ENCODE results near the gene TRIM62. TPM values are rescaled to one million over a fixed set of nuclear protein-coding genes. Genes with fewer than 3 reads are reported as not detected.

The TRIM62 gene
- total RNA-seq, 1 experiment from 2014 or later, result 2.5 TPM

DNA sequence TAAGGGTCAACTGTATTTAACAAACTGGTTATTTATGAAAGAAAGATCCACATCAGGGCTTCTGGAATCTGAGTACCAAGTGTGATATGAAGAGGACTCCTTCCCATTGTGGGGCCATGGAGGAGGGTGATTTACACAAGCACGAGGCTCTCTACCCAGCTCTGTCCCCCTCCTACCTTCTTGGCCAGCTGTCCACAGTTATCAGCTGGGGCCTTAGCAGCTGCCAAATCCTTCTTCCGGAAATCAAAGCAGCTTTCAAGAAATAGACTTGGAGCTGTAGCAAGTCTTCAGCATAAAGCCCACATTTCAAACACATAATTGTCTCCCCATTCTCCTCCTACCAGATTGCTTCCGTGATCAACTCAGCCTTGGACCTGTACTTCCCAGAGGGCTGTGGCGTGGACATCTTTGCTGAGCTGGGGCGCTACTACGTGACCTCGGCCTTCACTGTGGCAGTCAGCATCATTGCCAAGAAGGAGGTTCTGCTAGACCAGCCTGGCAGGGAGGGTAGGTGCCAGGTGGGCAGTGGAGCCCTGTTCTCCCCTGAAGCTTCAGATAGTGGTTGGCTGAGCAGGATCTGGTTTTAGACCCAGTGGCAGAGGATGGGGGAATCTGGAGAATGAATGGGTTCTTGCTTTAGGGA lies 85.4 kb downstream of the TRIM62 start:
- H3K4me1 ChIP-seq, result no peaks in the 10 kb centered on the region
- Mint-ChIP-seq H3K9me3 (ENCODE audit: unreplicated experiment) (no peaks in the 10 kb centered on the region), H3K27ac (ENCODE audit: unreplicated experiment) (no peak overlapping the region), H3K4me3 (ENCODE audit: unreplicated experiment) (no peak overlapping the region), H3K4me1 (ENCODE audit: low read depth, unreplicated experiment) (no peaks in the 10 kb centered on the region), H3K36me3 (ENCODE audit: insufficient read depth, unreplicated experiment) (no peaks in the 10 kb centered on the region), H3K27me3 (ENCODE audit: insufficient read depth, unreplicated experiment) (no peaks in the 10 kb centered on the region)
- ChIA-PET POLR2A (no interaction called here), CTCF (no interaction called here)
- no peak overlapping the region for H3K4me3 ChIP-seq (ENCODE audit: low read depth, low read length)
- no peaks in the 10 kb centered on the region for H3K36me3 ChIP-seq (ENCODE audit: control insufficient read depth, insufficient read depth, low read length)
- no TSS peak for BruUV-seq (replicated peaks)
- H3K27me3 ChIP-seq (replicated peaks; ENCODE audit: control insufficient read depth, insufficient read depth, low read length), result no peaks in the 10 kb centered on the region; the same call in 1 of the 2 replicates
- intact Hi-C loops (cut with micrococcal nuclease; ENCODE audit: unreplicated experiment), result loop anchor here (10.0 kb wide), 1 partner anchor 518 kb away; no protein-coding TSS in a partner anchor
- TF ChIP-seq, protein P1, sequence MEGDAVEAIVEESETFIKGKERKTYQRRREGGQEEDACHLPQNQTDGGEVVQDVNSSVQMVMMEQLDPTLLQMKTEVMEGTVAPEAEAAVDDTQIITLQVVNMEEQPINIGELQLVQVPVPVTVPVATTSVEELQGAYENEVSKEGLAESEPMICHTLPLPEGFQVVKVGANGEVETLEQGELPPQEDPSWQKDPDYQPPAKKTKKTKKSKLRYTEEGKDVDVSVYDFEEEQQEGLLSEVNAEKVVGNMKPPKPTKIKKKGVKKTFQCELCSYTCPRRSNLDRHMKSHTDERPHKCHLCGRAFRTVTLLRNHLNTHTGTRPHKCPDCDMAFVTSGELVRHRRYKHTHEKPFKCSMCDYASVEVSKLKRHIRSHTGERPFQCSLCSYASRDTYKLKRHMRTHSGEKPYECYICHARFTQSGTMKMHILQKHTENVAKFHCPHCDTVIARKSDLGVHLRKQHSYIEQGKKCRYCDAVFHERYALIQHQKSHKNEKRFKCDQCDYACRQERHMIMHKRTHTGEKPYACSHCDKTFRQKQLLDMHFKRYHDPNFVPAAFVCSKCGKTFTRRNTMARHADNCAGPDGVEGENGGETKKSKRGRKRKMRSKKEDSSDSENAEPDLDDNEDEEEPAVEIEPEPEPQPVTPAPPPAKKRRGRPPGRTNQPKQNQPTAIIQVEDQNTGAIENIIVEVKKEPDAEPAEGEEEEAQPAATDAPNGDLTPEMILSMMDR (IDR thresholded peaks at IDR 0.05; ENCODE audit: insufficient read depth in 1 of 2, low read depth in 1 of 2, low read length in 1 of 2, severe bottlenecking in 1 of 2, unreplicated experiment in 1 of 2), result no peak
- H3K9me3 ChIP-seq, result no peaks in the 10 kb centered on the region
- no peak for DNase-seq

Other genes with a start within 250 kb of the TRIM62 start
- gene RNF19B, start 217.2 kb downstream of the TRIM62 start, total RNA-seq (2022), result 13.9 and 14.5 TPM in 2 replicates
- gene AK2, start 145.2 kb downstream of the TRIM62 start, total RNA-seq (2022), result 127 and 139 TPM in 2 replicates
- gene AZIN2, start 100.9 kb downstream of the TRIM62 start, total RNA-seq (2022), result 1.5 and 2.3 TPM in 2 replicates
- gene ZNF362, start 74.4 kb upstream of the TRIM62 start, total RNA-seq (2022), result 23.2 and 26.9 TPM in 2 replicates
- gene A3GALT2, start 139.1 kb upstream of the TRIM62 start, total RNA-seq (2022), result not detected in 2 replicates
- 31.8 and 35.2 TPM in 2 replicates for gene PHC2, start 249.1 kb upstream of the TRIM62 start, total RNA-seq (2022)